ENCODE results near the gene C5orf63. TPM values are rescaled to one million over a fixed set of nuclear protein-coding genes. Genes with fewer than 3 reads are reported as not detected.

C5orf63 gene
- 3.9 and 6.0 TPM in 2 replicates for total RNA-seq

DNA sequence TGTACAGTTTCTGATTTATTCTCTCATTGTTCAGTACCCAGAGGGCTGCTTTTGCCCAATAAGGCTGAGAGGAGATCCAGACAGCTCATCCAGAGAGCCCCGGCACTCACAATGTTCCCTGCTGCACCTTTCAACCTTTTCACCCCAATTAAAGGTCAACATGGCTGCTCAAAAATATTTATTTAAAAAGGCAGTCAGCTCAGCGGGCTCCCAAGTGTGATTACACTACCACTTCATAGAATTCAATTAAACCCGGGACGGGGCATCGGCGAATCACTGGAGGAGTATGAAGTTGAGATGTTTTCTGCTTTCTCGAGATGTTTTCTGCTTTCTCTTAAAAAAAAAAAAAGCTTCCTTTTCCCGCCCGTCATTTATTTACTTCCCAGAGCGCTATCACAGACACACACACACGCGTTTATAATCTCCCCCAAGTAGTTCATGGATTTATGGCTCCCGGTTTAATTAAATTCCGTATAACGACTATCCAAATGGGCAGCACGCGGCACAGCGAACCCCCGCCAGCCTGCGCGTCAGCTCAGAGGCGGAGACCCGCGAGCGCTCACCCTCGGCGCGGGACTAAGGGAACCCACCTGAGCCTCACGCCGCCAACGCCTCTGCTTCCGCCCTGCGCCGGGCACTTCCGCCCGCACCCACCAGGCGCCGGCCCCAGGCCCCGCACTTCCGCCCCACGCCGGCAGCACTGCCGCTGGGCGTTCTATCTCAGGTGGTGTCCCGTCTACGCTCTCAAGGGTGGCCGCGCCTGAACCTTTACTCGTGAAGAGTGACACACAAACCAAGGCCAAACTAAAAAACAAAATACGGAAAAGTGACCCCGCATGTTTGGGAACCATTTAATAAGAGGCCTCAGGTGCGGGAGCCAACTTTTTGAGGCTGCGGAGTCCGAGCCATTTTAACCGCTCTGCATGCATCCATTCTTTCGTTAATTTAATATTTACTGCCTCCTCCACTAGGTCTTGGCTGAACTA is at the start of gene C5orf63:
Gene C5orf63, minus strand, starts transcription at position 642 of the 986 bp plus-strand sequence. CDS start 14,507 bp downstream, outside the sequence.

DNA sequence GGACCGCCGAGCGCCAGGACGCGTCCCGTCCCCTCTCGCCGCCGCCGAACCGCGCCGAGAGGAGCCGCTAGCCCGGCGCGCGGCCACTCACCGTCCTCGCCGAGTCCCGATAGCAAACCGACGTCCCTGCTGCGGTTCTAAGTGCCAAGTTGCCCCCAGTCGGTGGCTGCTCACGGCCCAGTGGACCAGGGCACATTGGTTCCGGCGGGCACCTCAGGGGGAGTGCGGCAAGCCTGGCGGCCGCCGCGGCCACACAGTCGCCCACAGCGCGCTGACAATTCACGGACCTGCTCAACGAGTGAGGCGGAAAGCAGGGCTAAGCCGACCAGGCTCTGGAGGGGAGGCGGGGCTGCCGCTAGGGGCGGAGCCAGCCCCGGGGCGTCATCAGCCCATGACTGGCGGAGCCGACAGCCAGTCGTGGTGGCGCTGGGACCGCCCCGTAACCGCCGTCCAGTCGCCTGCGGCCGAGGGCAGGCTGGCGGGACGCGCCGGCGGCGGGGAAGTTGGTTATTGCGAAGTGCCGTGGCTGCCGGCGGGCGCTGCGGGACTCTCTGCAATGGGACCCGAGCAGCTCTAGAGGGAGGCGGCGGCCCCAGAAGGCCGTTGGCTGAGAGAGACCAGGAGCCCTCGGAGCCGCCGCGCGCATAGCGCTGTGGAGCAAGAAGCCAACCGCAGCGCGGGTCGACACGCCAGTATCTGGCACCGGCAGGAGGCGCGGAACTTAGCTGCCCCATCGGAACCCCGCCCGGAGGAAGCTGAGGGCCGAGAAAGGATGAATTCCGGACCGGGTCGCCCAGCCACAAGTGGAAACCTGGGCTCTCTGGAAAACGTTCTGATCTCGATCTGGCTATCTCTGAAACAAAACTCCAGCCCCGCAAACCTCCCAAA is 42.8 kb downstream of the C5orf63 start, which contains the start of gene MARCHF3:
Gene MARCHF3, minus strand, starts transcription at position 300 of the 888 bp plus-strand sequence. CDS start 112,387 bp downstream, outside the sequence.

Other genes starting within 250 kb of the C5orf63 start
- 4.3 and 16.1 TPM in 2 replicates for gene MARCHF3, start 42.9 kb downstream of the C5orf63 start, total RNA-seq
- 0.54 and 3.1 TPM in 2 replicates for gene MEGF10, start 217.3 kb upstream of the C5orf63 start, total RNA-seq

Data from placental epithelial cell (primary cell).